ENCODE results near the gene MTUS2. TPM values are rescaled to one million over a fixed set of nuclear protein-coding genes. Genes with fewer than 3 reads are reported as not detected.

The MTUS2 gene
- total RNA-seq, 4 donors from 2014 or later = 0.08 to 0.57 TPM; not detected in 2

DNA sequence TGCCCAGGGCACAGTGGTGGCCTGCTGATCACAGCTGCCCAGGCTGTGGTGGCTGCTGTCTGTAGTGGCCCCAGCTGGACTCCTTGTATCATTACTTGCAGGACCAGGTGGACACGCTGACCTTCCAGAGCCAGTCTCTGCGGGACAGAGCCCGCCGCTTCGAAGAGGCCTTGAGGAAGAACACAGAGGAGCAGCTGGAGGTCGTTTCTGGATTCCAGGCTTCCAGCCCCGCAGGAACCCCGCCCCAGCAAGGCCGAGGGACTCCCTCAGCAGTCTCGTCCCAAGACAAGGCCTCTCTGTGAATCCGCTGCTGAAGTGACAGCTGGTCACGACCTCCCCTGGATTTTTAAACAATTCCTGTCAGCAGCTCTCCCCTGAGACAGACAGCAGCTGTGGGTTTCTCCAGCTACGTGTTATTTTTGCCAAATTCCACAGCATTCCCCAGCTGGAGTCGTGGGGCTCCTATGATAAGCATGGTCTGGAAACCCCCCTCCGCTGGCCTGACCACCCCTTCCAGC is 677.1 kb downstream of the MTUS2 start:
- Histone ChIP-seq H3K9me3 (no peaks in the 10 kb centered on the region), H3K4me1 (peaks cover 9 to 29% (median 13%) of the 10 kb centered on the region in 3 donors), H3K4me3 (no peak overlapping the region), H3K27ac (no peak overlapping the region), H3K36me3 (no peaks in the 10 kb centered on the region), H3K27me3 (peaks cover 0 to 32% (median 0%) of the 10 kb centered on the region in 4 donors)
- 47 to 80% methylated on average over 3 to 8 of the region's 15 CpGs for WGBS, 2 donors
- intact Hi-C loops (cut with DNase I) = no loop called here
- no peak for DNase-seq
- TF ChIP-seq, protein P1, sequence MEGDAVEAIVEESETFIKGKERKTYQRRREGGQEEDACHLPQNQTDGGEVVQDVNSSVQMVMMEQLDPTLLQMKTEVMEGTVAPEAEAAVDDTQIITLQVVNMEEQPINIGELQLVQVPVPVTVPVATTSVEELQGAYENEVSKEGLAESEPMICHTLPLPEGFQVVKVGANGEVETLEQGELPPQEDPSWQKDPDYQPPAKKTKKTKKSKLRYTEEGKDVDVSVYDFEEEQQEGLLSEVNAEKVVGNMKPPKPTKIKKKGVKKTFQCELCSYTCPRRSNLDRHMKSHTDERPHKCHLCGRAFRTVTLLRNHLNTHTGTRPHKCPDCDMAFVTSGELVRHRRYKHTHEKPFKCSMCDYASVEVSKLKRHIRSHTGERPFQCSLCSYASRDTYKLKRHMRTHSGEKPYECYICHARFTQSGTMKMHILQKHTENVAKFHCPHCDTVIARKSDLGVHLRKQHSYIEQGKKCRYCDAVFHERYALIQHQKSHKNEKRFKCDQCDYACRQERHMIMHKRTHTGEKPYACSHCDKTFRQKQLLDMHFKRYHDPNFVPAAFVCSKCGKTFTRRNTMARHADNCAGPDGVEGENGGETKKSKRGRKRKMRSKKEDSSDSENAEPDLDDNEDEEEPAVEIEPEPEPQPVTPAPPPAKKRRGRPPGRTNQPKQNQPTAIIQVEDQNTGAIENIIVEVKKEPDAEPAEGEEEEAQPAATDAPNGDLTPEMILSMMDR (IDR thresholded peaks at IDR 0.05) = no peak
- TF ChIP-seq POLR2A (IDR thresholded peaks at IDR 0.05) = no peak

GRCh38 chr13:29498426-29499040 is 678.4 kb downstream of the MTUS2 start:
- 78 to 88% methylated on average over 8 to 12 of the region's 13 CpGs for WGBS, 2 donors
- Histone ChIP-seq H3K27ac (no peak overlapping the region), H3K9me3 (no peaks in the 10 kb centered on the region), H3K4me1 (peaks cover 9 to 36% (median 13%) of the 10 kb centered on the region in 3 donors), H3K27me3 (peaks cover 0 to 43% (median 0%) of the 10 kb centered on the region in 4 donors), H3K4me3 (no peak overlapping the region), H3K36me3 (no peaks in the 10 kb centered on the region)
- TF ChIP-seq, protein P1 (IDR thresholded peaks at IDR 0.05) = no peak
- TF ChIP-seq POLR2A (IDR thresholded peaks at IDR 0.05) = no peak
- DNase-seq = no peak
- intact Hi-C loops (cut with DNase I) = no loop called here

GRCh38 chr13:29499506-29500165 is 679.5 kb downstream of the MTUS2 start:
- 52 to 75% methylated on average over 3 to 5 of the region's 7 CpGs for WGBS, 2 donors
- TF ChIP-seq, protein P1 (IDR thresholded peaks at IDR 0.05) = no peak
- no peak for TF ChIP-seq POLR2A (IDR thresholded peaks at IDR 0.05)
- H3K9me3 ChIP-seq = no peaks in the 10 kb centered on the region
- no peak overlapping the region for H3K27ac ChIP-seq
- DNase-seq = no peak
- intact Hi-C loops (cut with DNase I) = loop anchor here (10.0 kb wide), 1 partner anchor 615 kb away; no protein-coding TSS in a partner anchor
- no peak overlapping the region for H3K4me3 ChIP-seq
- no peaks in the 10 kb centered on the region for H3K36me3 ChIP-seq
- H3K27me3 ChIP-seq = peaks cover 0 to 49% (median 0%) of the 10 kb centered on the region in 4 donors
- H3K4me1 ChIP-seq = peaks cover 9 to 31% (median 13%) of the 10 kb centered on the region in 3 donors

GRCh38 chr13:29500386-29500785 is 680.2 kb downstream of the MTUS2 start:
- intact Hi-C loops (cut with DNase I) = loop anchor here (10.0 kb wide), 1 partner anchor 614 kb away; no protein-coding TSS in a partner anchor
- WGBS, 2 donors = 76 to 90% methylated on average over 5 to 7 of the region's 7 CpGs
- Histone ChIP-seq H3K27me3 (peaks cover 0 to 54% (median 0%) of the 10 kb centered on the region in 4 donors), H3K27ac (no peak overlapping the region), H3K4me3 (no peak overlapping the region), H3K36me3 (no peaks in the 10 kb centered on the region), H3K9me3 (no peaks in the 10 kb centered on the region), H3K4me1 (peaks cover 9 to 31% (median 13%) of the 10 kb centered on the region in 3 donors)
- DNase-seq = no peak
- TF ChIP-seq, protein P1 (IDR thresholded peaks at IDR 0.05) = no peak
- TF ChIP-seq POLR2A (IDR thresholded peaks at IDR 0.05) = no peak

GRCh38 chr13:29501674-29502073 is 681.5 kb downstream of the MTUS2 start:
- intact Hi-C loops (cut with DNase I) = loop anchor here (10.0 kb wide), 1 partner anchor 613 kb away; no protein-coding TSS in a partner anchor
- H3K4me3 ChIP-seq = no peak overlapping the region
- peaks cover 6 to 31% (median 6%) of the 10 kb centered on the region in 3 donors for H3K4me1 ChIP-seq
- 75 to 81% methylated on average over 4 of the region's 4 CpGs for WGBS, 2 donors
- H3K27me3 ChIP-seq = peaks cover 0 to 65% (median 2%) of the 10 kb centered on the region in 4 donors
- TF ChIP-seq, protein P1 (IDR thresholded peaks at IDR 0.05) = no peak
- TF ChIP-seq POLR2A (IDR thresholded peaks at IDR 0.05) = no peak
- H3K27ac ChIP-seq = no peak overlapping the region
- DNase-seq = no peak
- H3K9me3 ChIP-seq = no peaks in the 10 kb centered on the region
- no peaks in the 10 kb centered on the region for H3K36me3 ChIP-seq
